Measurements from ENCODE around the gene LRRC34.

LRRC34 gene

DNA sequence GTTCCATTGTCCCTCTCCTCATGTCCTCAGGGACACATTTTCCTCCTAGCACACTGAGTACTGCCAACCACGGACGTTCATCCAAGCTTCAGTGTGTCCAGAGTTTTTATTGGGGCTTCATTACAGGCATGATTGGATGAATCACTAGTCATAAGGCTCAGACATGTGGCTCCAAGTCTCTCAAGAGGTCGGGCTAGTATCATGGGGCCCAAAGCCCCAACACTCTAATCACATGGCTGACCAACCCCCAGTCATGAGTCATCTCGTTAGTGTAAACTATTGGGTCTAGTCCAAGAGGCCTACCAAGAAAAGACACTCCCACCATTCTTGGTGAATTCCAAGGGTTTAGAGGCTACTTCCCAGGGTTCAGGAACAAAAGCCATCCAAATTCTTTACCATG is 52.2 kb downstream of the LRRC34 start:
- no peak for DNase-seq

DNA sequence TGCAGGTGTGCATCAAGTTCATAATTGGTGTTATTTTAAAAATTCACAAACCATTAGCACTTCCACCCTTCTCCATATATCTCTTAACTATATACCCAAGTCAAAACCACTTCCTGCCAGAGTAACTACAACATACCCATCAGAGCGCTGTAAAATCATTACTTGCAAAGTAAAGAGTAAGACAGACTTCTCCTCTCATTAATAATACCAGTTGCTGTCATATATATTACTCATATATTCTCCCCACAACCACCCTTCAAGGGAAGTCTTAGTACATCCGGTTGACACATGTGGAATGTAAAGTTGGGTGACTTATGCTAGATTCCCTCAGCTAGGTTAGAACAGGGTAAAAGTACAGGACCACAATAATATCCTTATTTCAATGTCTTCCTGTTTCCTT is 53.4 kb downstream of the LRRC34 start:
- DNase-seq = peak; percentile 48

DNA sequence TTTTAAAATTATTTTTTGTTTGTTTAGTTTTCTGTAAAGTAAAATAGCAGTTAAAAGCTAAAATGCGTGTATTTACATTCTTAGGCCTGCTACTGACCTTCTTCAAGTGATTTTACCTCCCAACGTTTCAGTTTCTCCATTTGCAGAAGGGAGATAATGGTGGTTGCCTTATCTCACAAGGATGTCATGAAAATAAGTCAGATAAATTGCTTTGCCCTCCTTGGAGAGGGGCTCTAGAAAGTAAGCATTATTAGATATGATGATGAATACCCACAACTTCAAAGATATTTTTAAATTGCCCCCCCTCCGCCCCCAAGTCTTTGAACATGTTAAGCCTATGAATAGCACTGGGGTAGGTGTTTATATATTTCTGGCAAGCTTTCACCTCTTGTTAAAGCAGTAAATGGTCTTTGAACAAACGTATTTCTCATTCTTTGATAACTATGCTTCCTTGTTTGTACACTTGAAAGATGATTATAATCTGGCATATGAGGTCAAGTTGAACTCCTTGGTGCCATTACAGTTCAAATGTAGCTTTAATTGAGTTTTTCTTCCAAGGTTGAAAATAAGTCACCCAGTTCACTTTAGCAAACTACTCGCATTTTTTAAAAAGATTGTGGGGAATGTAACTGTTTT is 54.2 kb downstream of the LRRC34 start:
- no peak for DNase-seq

DNA sequence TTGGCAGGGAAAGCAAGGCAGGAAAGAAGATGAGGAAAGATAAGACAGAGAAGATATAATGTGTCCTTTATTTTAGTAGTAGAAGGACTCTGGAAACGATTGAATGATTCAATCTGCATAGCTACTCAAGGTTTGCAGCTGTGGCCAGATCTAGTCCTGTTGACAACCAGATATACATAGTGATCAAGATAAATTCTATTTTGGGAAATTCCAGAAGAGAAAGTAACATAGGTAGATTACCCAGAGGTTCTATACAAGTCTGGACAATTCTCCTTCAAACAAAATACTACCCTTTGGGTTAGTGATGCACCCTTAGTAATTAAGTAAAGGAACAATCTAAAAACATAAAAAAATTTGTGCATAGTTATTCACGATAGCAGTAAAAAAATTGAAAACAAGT is 57.2 kb downstream of the LRRC34 start:
- DNase-seq = no peak

DNA sequence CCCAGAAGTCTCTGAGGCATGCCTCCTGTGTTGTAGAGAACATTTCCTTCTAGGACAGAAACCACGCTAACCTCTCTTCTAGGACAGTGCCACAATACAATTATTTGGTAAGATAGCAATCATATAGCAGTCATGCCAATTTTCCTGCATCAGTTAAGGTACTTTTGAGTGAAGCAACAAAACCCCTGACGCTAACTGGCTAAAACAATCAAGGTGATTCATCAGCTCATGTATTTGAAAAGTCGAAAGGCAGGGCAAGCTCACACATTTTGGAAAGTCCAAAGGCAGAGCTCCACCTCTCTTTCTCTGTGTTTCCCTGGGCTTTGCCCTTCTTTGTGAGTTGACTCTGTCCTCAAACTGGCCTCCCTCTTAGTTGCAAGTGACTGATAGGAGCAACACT is 58.0 kb downstream of the LRRC34 start:
- DNase-seq = no peak

DNA sequence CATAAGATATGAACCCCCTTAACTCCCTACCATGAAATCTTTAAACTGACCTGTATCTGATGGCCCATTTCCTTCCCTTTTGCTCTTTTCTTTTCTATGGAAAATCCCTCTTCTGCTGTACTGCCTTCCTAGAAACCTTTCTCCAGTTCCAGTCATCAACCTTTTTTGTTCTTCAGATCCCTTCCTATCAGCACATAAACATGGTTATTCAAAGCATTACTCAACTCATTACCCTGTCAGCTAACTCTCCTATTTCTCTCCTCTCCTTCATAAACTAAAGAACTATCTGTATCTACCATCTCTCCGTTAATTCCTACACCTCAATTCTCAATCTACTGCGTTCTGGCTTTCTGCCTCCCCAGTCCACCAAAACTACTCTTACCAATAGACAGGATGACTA is 60.8 kb downstream of the LRRC34 start:
- no peak for DNase-seq

DNA sequence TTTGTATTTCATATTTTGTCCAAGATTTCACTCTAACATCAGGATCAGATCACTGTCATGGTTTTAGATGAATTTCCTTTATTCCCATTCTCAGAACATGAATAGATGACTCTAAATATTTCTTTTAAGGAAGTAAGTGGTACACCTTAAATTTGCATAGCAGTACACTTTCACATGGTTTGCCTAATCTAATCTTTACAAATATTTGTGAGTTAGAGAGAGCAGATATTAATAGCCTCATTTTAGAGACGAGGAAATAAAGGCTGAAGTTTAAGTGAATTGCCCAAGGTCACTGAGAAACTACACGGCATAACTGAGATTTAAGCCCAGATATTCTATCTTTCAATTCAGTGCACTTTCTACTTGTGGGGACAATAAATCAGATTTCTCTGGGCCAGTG is 62.0 kb downstream of the LRRC34 start:
- DNase-seq = no peak

DNA sequence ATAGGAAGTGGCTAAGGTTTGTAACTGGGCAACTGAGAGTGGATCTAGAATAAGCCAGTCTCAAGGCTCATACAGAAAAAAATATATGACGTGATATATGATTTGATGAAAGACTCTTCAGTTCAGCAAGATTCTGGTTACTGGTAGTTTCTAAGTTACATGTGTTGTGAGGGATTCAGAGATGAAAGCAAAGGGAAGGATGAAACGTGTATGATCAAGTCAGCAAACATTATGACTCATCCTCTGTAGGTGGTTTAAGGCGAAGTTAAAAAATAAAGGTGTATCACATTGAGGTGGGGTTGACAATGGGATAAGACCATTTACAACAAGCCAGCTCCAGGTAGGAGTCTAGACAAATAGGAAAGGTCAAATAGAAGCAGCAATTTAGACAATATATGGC is 64.0 kb downstream of the LRRC34 start:
- no peak for DNase-seq

DNA sequence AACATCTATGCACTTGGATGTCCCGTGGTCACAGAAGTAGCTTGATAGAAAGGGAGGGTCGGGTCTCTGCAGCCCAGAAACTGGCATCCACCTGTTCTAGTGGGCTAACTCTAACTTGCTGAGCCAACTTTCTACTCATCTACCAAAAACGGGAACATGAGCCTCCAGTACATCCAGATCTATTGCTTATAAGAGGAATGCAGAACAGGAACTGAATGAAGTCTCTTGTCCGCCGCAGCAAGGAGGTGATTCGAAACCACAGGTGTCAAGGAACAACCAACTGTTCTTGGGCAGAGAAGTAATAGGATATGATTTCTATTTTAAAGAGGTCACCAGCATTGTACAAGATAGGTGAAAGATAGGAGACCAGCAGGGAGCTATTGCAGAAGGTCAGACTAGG is 65.8 kb downstream of the LRRC34 start:
- no peak for DNase-seq

DNA sequence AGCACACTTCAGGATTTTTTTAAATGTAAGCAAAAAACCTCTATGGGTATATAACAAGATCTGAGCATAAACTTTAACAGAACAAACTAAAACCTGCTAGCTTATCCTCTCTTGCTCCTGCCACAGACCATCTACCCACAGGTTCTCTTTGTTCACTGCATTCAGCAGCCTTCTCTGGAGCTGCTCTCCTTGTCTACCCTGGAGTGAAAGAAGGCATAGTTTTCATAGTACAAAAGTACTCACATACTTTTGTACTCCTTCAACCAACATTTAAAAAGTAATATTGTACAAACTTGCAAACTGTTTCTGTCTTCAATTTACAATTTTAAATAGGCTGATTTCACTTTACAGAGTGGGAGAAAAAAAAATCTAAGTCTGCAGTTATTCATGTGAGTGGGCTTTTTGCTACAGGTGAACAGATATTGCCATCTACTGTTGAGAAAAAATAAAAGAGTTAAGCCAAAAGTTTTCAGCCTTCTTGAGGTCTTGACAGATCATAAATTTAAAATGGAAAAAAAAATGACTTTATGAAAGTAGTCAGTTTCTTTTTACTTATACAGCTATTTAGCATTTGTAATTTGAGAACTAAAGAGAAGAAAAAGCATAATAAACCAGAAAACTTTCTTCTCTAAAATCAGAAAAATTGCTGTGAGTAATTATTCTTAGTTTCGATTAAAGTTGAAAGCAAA is 68.2 kb downstream of the LRRC34 start:
- DNase-seq = no peak

All from suppressor macrophage treated with lipopolysaccharide for 4 hours (primary cell).